Ishikawa (cell line): ENCODE results near the gene COMMD4.

Experiments
- CEBPB ChIP-seq: IDR thresholded peaks from 2 replicates; pipeline ENCODE4 v1.6.1; 2012
- CREB1 ChIP-seq: IDR thresholded peaks from 2 replicates; pipeline ENCODE4 v1.6.1; 2012; ENCODE audit warnings: low read depth
- EGR1 ChIP-seq: IDR thresholded peaks from 2 replicates; pipeline ENCODE4 v1.6.1; 2012
- EP300 ChIP-seq: IDR thresholded peaks from 2 replicates; pipeline ENCODE4 v1.6.1; 2012; ENCODE audit warnings: borderline replicate concordance
- FOXM1 ChIP-seq: IDR thresholded peaks from 2 replicates; pipeline ENCODE4 v1.6.1; 2012; ENCODE audit warnings: low read depth, borderline replicate concordance
- MAX ChIP-seq: IDR thresholded peaks from 2 replicates; pipeline ENCODE4 v1.6.1; 2012
- NFIC ChIP-seq: IDR thresholded peaks from 2 replicates; pipeline ENCODE4 v1.6.1; 2012
- RAD21 ChIP-seq: IDR thresholded peaks from 2 replicates; pipeline ENCODE4 v1.6.1; 2012; ENCODE audit warnings: low read depth
- REST ChIP-seq: IDR thresholded peaks from 2 replicates; pipeline ENCODE4 v1.6.1; 2012; ENCODE audit warnings: low read depth, mild to moderate bottlenecking
- TAF1 ChIP-seq: IDR thresholded peaks from 2 replicates; pipeline ENCODE4 v1.6.1; 2012; ENCODE audit warnings: low read depth, mild to moderate bottlenecking
- TCF12 ChIP-seq: IDR thresholded peaks from 2 replicates; pipeline ENCODE4 v1.6.1; 2012; ENCODE audit warnings: low read depth
- TEAD4 ChIP-seq: IDR thresholded peaks from 2 replicates; pipeline ENCODE4 v1.6.1; 2012
- USF1 ChIP-seq: IDR thresholded peaks from 2 replicates; pipeline ENCODE4 v1.6.1; 2012
- YY1 ChIP-seq: IDR thresholded peaks from 2 replicates; pipeline ENCODE4 v1.6.1; 2012; ENCODE audit warnings: low read depth
- ZBTB7A ChIP-seq: IDR thresholded peaks from 2 replicates; pipeline ENCODE4 v1.6.1; 2012; ENCODE audit warnings: low read depth

The COMMD4 gene

GRCh38 chr15:75355369-75355768, 19.5 kb downstream of the COMMD4 start:
- TF ChIP-seq MAX (no peak), TAF1 (no peak), USF1 (no peak), TEAD4 (no peak), FOXM1 (no peak), RAD21 (no peak), NFIC (no peak), YY1 (no peak), TCF12 (no peak), CREB1 (no peak)

GRCh38 chr15:75356006-75356405, 20.1 kb downstream of the COMMD4 start:
- TF ChIP-seq CEBPB (no peak), NFIC (no peak), EP300 (no peak), MAX (no peak), FOXM1 (no peak), RAD21 (no peak), USF1 (no peak)

GRCh38 chr15:75356517-75356916, 20.7 kb downstream of the COMMD4 start:
- TF ChIP-seq ZBTB7A: no peak
- TF ChIP-seq FOXM1: no peak
- no peak for TF ChIP-seq YY1
- TF ChIP-seq EGR1: no peak
- TF ChIP-seq TCF12: no peak
- no peak for TF ChIP-seq USF1
- no peak for TF ChIP-seq RAD21
- TF ChIP-seq NFIC: no peak
- no peak for TF ChIP-seq CEBPB
- TF ChIP-seq REST: no peak
- TF ChIP-seq EP300: no peak
- no peak for TF ChIP-seq CREB1
- no peak for TF ChIP-seq MAX
- no peak for TF ChIP-seq TAF1
- no peak for TF ChIP-seq TEAD4

- TF ChIP-seq EP300: no peak
- no peak for TF ChIP-seq REST
- no peak for TF ChIP-seq YY1
- no peak for TF ChIP-seq FOXM1
- TF ChIP-seq CREB1: no peak
- TF ChIP-seq ZBTB7A: no peak
- TF ChIP-seq TEAD4: no peak
- no peak for TF ChIP-seq EGR1
- TF ChIP-seq TAF1: no peak
- TF ChIP-seq NFIC: no peak
- no peak for TF ChIP-seq RAD21
- no peak for TF ChIP-seq CEBPB
- TF ChIP-seq TCF12: no peak
- no peak for TF ChIP-seq USF1
- no peak for TF ChIP-seq MAX
Observed at GRCh38 chr15:75357976-75358673, 22.3 kb downstream of the COMMD4 start.
